Endodermal cell (in vitro differentiated cells): ENCODE data around the gene PRM3. TPM values are rescaled to one million over a fixed set of nuclear protein-coding genes. Genes with fewer than 3 reads are reported as not detected.

Experiments used
- DNase-seq: peaks from one replicate; pipeline ENCODE4 v3.0.0-alpha.2; 2017
- H3K27ac ChIP-seq: 2 replicates; pipeline ENCODE4 v1.5.1; 2013; ENCODE audit warnings: mild to moderate bottlenecking, low read depth, low read length, moderate library complexity
- H3K27me3 ChIP-seq: 2 replicates; pipeline ENCODE4 v1.6.1; 2013; ENCODE audit warnings: mild to moderate bottlenecking, low read length, moderate library complexity; ENCODE audit not compliant: insufficient read depth, control insufficient read depth, poor library complexity, severe bottlenecking
- H3K36me3 ChIP-seq: 2 replicates; pipeline ENCODE4 v1.7.0; 2013; ENCODE audit warnings: mild to moderate bottlenecking, low read length, moderate library complexity; ENCODE audit not compliant: control insufficient read depth, insufficient read depth
- H3K4me1 ChIP-seq: one replicate; pipeline ENCODE4 v1.7.0; 2013; ENCODE audit warnings: low read length; ENCODE audit not compliant: control insufficient read depth, insufficient read depth
- H3K4me3 ChIP-seq: 2 replicates; pipeline ENCODE4 v1.5.1; 2013; ENCODE audit warnings: mild to moderate bottlenecking, low read length, moderate library complexity
- H3K9ac ChIP-seq: 2 replicates; pipeline ENCODE4 v1.6.1; 2013; ENCODE audit warnings: mild to moderate bottlenecking, low read length, moderate library complexity; ENCODE audit not compliant: poor library complexity, severe bottlenecking; ENCODE audit errors: extremely low read depth
- H3K9me3 ChIP-seq: 2 replicates; pipeline ENCODE4 v1.6.1; 2013; ENCODE audit warnings: mild to moderate bottlenecking, low read length, moderate library complexity; ENCODE audit not compliant: control insufficient read depth
- H3K27ac Mint-ChIP-seq: 2 replicates; pipeline ENCODE4 v1.8.0; 2020; ENCODE audit warnings: mixed read lengths
- H3K27me3 Mint-ChIP-seq: 2 replicates; pipeline ENCODE4 v1.8.0; 2021; ENCODE audit warnings: mild to moderate bottlenecking, mixed read lengths; ENCODE audit not compliant: insufficient read depth
- H3K36me3 Mint-ChIP-seq: 2 replicates; pipeline ENCODE4 v1.8.0; 2020; ENCODE audit warnings: low read depth, mixed read lengths
- H3K4me1 Mint-ChIP-seq: 2 replicates; pipeline ENCODE4 v1.8.0; 2020; ENCODE audit warnings: mixed read lengths
- H3K4me3 Mint-ChIP-seq: 2 replicates; pipeline ENCODE4 v1.8.0; 2020; ENCODE audit warnings: mild to moderate bottlenecking, moderate library complexity, mixed read lengths
- H3K9me3 Mint-ChIP-seq: 2 replicates; pipeline ENCODE4 v1.8.0; 2020; ENCODE audit warnings: mild to moderate bottlenecking, mixed read lengths
- WGBS, 2 experiments: methylation state at CpG; one replicate each; pipeline versions ENCODE4 v1.1.5 to v1.1.7; 2013; ENCODE audit warnings: missing lambda C conversion rate in 2 of 2, mixed read lengths in 1 of 2; ENCODE audit not compliant: insufficient coverage in 1 of 2, insufficient read length in 1 of 2; 5-methylcytosine and 5-hydroxymethylcytosine counted together
- total RNA-seq, 2 donors: library from RNA; stranded (reverse); fragmentation: NEBNext Ultra II Directional in 1 of 2; extraction: Animal tissue kit (Norgen Biotek cat#: 25700) in 1 of 2; gene quantifications; 2 replicates in 1 of 2; 3 replicates in 1 of 2; pipeline ENCODE4 v1.2.1, GENCODE V29; 2021
- TF ChIP-seq, protein P1 (sequence below): fragments of 200-600 bp; sonication (generic); conservative IDR thresholded peaks from 2 replicates; pipeline ENCODE4 v1.5.0; 2021; ENCODE audit warnings: antibody characterized with exemption, mild to moderate bottlenecking

The PRM3 gene
- total RNA-seq, 2 donors from 2014 or later = not detected

- Histone ChIP-seq H3K36me3 (no peaks in the 10 kb centered on the region), H3K4me3 (peak overlapping the region; percentile 77), H3K27me3 (no peaks in the 10 kb centered on the region), H3K4me1 (no peaks in the 10 kb centered on the region), H3K9me3 (no peaks in the 10 kb centered on the region), H3K27ac (no peak overlapping the region), H3K9ac (peak overlapping the region; percentile 67)
- Mint-ChIP-seq H3K4me3 (peak overlapping the region; percentile 81), H3K4me1 (peaks cover 4% of the 10 kb centered on the region), H3K27me3 (peaks cover 4% of the 10 kb centered on the region), H3K27ac (no peak overlapping the region), H3K9me3 (no peaks in the 10 kb centered on the region), H3K36me3 (no peaks in the 10 kb centered on the region)
- TF ChIP-seq, protein P1, sequence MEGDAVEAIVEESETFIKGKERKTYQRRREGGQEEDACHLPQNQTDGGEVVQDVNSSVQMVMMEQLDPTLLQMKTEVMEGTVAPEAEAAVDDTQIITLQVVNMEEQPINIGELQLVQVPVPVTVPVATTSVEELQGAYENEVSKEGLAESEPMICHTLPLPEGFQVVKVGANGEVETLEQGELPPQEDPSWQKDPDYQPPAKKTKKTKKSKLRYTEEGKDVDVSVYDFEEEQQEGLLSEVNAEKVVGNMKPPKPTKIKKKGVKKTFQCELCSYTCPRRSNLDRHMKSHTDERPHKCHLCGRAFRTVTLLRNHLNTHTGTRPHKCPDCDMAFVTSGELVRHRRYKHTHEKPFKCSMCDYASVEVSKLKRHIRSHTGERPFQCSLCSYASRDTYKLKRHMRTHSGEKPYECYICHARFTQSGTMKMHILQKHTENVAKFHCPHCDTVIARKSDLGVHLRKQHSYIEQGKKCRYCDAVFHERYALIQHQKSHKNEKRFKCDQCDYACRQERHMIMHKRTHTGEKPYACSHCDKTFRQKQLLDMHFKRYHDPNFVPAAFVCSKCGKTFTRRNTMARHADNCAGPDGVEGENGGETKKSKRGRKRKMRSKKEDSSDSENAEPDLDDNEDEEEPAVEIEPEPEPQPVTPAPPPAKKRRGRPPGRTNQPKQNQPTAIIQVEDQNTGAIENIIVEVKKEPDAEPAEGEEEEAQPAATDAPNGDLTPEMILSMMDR = no peak
- peak; percentile 58 for DNase-seq
- 1% methylated on average over 40 to 105 of the region's 105 CpGs for WGBS, 2 experiments
Measured at GRCh38 chr16:11254913-11255736, 18.3 kb downstream of the PRM3 start.

DNA sequence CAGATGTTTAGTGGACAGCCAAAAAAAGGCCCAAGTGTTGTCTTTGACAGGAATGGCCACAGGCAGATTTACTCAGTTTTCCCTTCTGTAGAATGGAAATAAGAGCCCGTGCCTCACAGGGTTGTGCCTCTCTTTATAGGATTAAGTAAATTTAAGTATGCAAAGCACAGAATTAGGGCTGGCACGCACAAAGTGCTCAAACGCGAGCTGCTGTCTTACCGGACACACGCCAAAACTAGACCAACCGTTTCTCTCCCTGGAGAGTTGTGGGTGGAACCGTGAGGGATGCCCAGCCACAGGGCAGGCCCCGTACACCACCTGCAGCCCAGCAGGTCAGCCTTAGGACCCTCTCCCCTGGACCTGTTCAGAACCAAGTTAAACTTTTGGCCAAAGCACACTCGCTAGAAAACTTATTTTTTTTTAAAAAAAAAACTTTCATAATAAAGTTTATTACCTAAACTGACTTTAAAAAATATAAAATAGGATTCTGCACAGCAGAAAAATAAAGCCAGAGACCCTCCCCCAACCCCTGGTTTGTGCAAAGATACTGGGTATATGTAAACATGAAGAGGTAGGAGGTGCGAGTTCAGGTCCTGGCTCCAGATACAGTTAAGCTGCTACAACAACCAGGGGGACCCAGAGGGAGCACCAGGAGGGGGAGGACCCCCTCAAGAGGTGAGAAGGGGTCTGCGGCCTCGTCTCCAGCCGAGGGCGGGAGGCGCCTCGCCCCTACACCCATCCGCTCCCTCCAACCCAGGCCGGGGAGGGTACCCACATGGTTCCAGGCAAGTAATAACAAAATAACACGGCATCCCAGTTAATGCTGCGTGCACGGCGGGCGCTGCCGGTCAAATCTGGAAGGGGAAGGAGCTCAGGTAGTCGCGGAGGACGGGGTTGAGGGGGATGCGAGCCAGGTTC, 19.2 kb downstream of the PRM3 start:
- H3K4me1 ChIP-seq = no peaks in the 10 kb centered on the region
- Mint-ChIP-seq H3K27ac (no peak overlapping the region), H3K9me3 (no peaks in the 10 kb centered on the region), H3K4me1 (peaks cover 4% of the 10 kb centered on the region), H3K27me3 (peaks cover 3% of the 10 kb centered on the region), H3K36me3 (no peaks in the 10 kb centered on the region), H3K4me3 (peak overlapping the region; percentile 81)
- H3K27me3 ChIP-seq = no peaks in the 10 kb centered on the region
- WGBS, 2 experiments = 50 to 57% methylated on average over 12 to 28 of the region's 29 CpGs
- peak; percentile 63 for DNase-seq
- H3K27ac ChIP-seq = no peak overlapping the region
- no peak overlapping the region for H3K9ac ChIP-seq
- no peaks in the 10 kb centered on the region for H3K36me3 ChIP-seq
- peak overlapping the region; percentile 77 for H3K4me3 ChIP-seq
- TF ChIP-seq, protein P1 = no peak
- no peaks in the 10 kb centered on the region for H3K9me3 ChIP-seq

DNA sequence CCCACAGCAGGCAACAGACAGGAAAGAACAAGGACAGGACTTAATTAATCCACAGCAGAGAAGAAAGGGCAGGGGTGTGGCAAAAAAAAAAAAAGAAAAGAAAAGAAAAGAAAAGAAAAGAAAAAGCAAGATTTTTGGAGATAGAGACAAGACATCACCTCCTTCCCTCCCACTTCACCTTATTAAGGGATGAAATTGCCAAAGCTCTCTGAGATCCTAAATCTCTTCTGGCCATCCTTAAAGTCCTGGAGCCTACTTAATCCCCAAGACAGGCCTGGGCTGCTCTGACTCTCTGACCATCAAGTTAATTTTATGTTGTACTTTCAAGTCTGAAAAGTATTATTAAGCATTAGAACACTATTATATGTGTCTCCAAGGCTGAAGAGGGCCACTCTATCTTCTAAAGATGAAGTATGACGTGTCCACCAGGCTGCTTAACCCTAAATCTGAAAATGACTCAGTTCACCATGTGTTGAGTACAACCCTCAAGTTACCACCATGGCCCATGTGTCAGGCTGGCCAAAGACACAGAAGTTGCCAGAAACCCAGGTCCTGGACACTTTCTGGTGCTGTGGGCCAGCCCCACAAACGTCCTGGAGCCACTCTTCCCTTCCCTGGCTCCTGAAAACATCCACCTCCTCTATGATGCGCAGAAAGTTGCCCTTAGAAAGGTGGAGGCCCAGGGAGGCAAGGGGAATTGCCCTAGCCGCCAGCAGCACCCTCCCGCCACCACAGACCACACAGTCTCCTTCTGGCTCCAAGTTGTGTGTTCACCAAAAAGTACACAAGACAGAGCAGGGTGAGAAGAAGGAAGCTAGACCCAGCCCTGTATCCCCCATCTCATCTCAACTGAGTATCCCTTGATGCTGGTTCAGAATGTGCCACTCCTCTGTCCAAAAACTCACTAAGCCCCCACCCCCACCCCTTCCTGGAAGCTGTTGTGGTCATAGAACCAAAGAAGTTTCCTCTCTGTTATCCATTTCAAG, 20.1 kb downstream of the PRM3 start:
- DNase-seq = no peak
- peaks cover 3% of the 10 kb centered on the region for H3K27me3 Mint-ChIP-seq
- Histone ChIP-seq H3K27me3 (no peaks in the 10 kb centered on the region), H3K4me1 (no peaks in the 10 kb centered on the region), H3K9me3 (no peaks in the 10 kb centered on the region), H3K4me3 (no peak overlapping the region), H3K27ac (no peak overlapping the region), H3K9ac (no peak overlapping the region), H3K36me3 (no peaks in the 10 kb centered on the region)
- peak overlapping the region; percentile 81 for H3K4me3 Mint-ChIP-seq
- H3K4me1 Mint-ChIP-seq = peaks cover 4% of the 10 kb centered on the region
- H3K27ac Mint-ChIP-seq = no peak overlapping the region
- H3K9me3 Mint-ChIP-seq = no peaks in the 10 kb centered on the region
- 89 to 100% methylated on average over 4 to 5 of the region's 5 CpGs for WGBS, 2 experiments
- H3K36me3 Mint-ChIP-seq = no peaks in the 10 kb centered on the region
- TF ChIP-seq, protein P1 = no peak
